ENCODE measurements around the gene UGT1A9. TPM values are rescaled to one million over a fixed set of nuclear protein-coding genes. Genes with fewer than 3 reads are reported as not detected.

The UGT1A9 gene
- total and polyA plus RNA-seq, 2 of the 13 experiments (the other 11 are each of a cell fraction or from before 2014, with no cell fraction given) = 0.07 TPM; not detected in 1

DNA sequence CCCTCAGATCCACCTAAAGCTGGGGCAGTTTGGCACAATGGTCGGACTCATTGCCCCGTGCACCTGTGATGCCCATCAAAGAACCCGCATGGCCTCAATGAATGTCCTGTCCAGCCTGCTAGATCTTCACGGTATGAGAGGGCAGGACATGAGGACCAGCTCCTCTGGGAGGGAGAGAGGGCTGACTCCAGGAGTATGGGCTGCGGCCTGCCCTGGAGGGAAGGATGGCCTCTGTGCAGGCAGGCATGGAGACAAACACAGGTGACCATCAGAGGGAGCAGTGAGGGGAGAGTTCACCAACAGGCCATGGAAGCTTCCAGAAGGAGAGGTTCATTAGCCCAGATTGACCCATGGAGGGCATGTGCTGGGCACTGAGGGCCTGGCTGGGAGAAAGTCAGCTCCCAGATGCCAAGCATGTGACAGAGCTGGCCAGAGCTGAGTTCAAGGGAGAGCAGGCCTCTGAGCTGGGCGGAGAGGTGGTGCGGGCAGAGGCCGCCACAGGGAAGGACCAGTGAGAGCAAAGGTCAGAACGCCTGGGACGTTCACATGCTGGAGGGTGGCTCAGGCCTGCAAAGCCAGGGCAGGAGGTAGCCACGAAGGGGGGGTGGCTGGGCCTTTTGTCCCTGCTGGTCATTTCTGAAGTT lies 146.4 kb downstream of the UGT1A9 start (continued):
- TF ChIP-seq, protein P1, sequence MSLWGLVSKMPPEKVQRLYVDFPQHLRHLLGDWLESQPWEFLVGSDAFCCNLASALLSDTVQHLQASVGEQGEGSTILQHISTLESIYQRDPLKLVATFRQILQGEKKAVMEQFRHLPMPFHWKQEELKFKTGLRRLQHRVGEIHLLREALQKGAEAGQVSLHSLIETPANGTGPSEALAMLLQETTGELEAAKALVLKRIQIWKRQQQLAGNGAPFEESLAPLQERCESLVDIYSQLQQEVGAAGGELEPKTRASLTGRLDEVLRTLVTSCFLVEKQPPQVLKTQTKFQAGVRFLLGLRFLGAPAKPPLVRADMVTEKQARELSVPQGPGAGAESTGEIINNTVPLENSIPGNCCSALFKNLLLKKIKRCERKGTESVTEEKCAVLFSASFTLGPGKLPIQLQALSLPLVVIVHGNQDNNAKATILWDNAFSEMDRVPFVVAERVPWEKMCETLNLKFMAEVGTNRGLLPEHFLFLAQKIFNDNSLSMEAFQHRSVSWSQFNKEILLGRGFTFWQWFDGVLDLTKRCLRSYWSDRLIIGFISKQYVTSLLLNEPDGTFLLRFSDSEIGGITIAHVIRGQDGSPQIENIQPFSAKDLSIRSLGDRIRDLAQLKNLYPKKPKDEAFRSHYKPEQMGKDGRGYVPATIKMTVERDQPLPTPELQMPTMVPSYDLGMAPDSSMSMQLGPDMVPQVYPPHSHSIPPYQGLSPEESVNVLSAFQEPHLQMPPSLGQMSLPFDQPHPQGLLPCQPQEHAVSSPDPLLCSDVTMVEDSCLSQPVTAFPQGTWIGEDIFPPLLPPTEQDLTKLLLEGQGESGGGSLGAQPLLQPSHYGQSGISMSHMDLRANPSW (CRISPR knock-in tag; IDR thresholded peaks at IDR 0.05; ENCODE audit: borderline replicate concordance) = no peak
- no peak for TF ChIP-seq KAT2B (IDR thresholded peaks at IDR 0.05; ENCODE audit: borderline replicate concordance, low read depth, low read length)
- no peak for TF ChIP-seq POLR2A (IDR thresholded peaks at IDR 0.05; ENCODE audit: insufficient read depth in 1 of 2, low read depth in 2 of 2, low read length in 2 of 2)
- TF ChIP-seq ZNF746 (CRISPR knock-in tag; IDR thresholded peaks at IDR 0.05) = no peak; the same call in 1 of the 2 replicates
- no peak for TF ChIP-seq ZNF567 (CRISPR knock-in tag; IDR thresholded peaks at IDR 0.05; ENCODE audit: borderline replicate concordance)
- TF ChIP-seq ZNF3 (CRISPR knock-in tag; IDR thresholded peaks at IDR 0.05) = no peak
- no peak for TF ChIP-seq MBNL3 (CRISPR knock-in tag; conservative IDR thresholded peaks at IDR 0.05)
- no peak for TF ChIP-seq ZNF589 (CRISPR knock-in tag; conservative IDR thresholded peaks at IDR 0.05)
- no peak for TF ChIP-seq PATZ1 (CRISPR knock-in tag; IDR thresholded peaks at IDR 0.05)
- TF ChIP-seq ZSCAN20 (CRISPR knock-in tag; IDR thresholded peaks at IDR 0.05; ENCODE audit: borderline replicate concordance) = no peak
- no peak for TF ChIP-seq BCL6 (CRISPR knock-in tag; IDR thresholded peaks at IDR 0.05)
- no peak for TF ChIP-seq DNMT1 (CRISPR knock-in tag; IDR thresholded peaks at IDR 0.05)
- TF ChIP-seq PRDM10 (CRISPR knock-in tag; IDR thresholded peaks at IDR 0.05; ENCODE audit: low read depth) = no peak
- TF ChIP-seq ZIK1 (CRISPR knock-in tag; IDR thresholded peaks at IDR 0.05; ENCODE audit: borderline replicate concordance, low read depth) = no peak
- no peak for TF ChIP-seq CEBPB (IDR thresholded peaks at IDR 0.05; ENCODE audit: borderline replicate concordance, low read depth, low read length)
- TF ChIP-seq HNRNPUL1 (IDR thresholded peaks at IDR 0.05; ENCODE audit: low read depth, low read length) = no peak
- 0 out of 2 replicates have a peak, but pooled peaks have one; percentile 6 for TF ChIP-seq RXRA (CRISPR knock-in tag; IDR thresholded peaks at IDR 0.05)
- no peak for TF ChIP-seq ZNF501 (CRISPR knock-in tag; IDR thresholded peaks at IDR 0.05)
- no peak for TF ChIP-seq ZNF33A (CRISPR knock-in tag; IDR thresholded peaks at IDR 0.05; ENCODE audit: borderline replicate concordance)
- TF ChIP-seq PHF8 (CRISPR knock-in tag; IDR thresholded peaks at IDR 0.05) = no peak
- no peak for TF ChIP-seq NFIC (IDR thresholded peaks at IDR 0.05; ENCODE audit: low read length)
- TF ChIP-seq, protein P2, sequence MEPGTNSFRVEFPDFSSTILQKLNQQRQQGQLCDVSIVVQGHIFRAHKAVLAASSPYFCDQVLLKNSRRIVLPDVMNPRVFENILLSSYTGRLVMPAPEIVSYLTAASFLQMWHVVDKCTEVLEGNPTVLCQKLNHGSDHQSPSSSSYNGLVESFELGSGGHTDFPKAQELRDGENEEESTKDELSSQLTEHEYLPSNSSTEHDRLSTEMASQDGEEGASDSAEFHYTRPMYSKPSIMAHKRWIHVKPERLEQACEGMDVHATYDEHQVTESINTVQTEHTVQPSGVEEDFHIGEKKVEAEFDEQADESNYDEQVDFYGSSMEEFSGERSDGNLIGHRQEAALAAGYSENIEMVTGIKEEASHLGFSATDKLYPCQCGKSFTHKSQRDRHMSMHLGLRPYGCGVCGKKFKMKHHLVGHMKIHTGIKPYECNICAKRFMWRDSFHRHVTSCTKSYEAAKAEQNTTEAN (CRISPR knock-in tag; conservative IDR thresholded peaks at IDR 0.05) = no peak
